ENCODE results near the gene LHFPL3. TPM values are rescaled to one million over a fixed set of nuclear protein-coding genes. Genes with fewer than 3 reads are reported as not detected.

The LHFPL3 gene
- total and polyA plus RNA-seq, 2 donors (not counting 1 experiment from before 2014, with no cell fraction given) = not detected

- TF ChIP-seq EZH2 (IDR thresholded peaks at IDR 0.05; ENCODE audit: low read length, missing control alignments) = no peak
- TF ChIP-seq CTCF (conservative IDR thresholded peaks at IDR 0.05 in 1 of 2, IDR thresholded peaks at IDR 0.05 in 1 of 2; ENCODE audit: low read depth in 1 of 2, low read length in 2 of 2) = no peak
- H3K27me3 ChIP-seq (ENCODE audit: control insufficient read depth, insufficient read depth, low read length) = no peaks in the 10 kb centered on the region
- no peak overlapping the region for H3K4me2 ChIP-seq (ENCODE audit: extremely low read depth, insufficient read depth, low read length)
- H3K36me3 ChIP-seq (ENCODE audit: control insufficient read depth, insufficient read depth, low read length) = no peaks in the 10 kb centered on the region
- no peaks in the 10 kb centered on the region for H3K4me1 ChIP-seq (ENCODE audit: control insufficient read depth, extremely low read depth, insufficient read depth, low read length)
- H2AFZ ChIP-seq (ENCODE audit: low read length) = no peak overlapping the region
- H3K9ac ChIP-seq (ENCODE audit: insufficient read depth, low read length) = no peak overlapping the region
- H4K20me1 ChIP-seq (ENCODE audit: control insufficient read depth, extremely low read depth, insufficient read depth, low read length) = no peaks in the 10 kb centered on the region
- H3K9me3 ChIP-seq (ENCODE audit: control insufficient read depth, insufficient read depth, low read depth, low read length) = no peaks in the 10 kb centered on the region
- H3K79me2 ChIP-seq (ENCODE audit: control insufficient read depth, insufficient read depth, low read length) = no peaks in the 10 kb centered on the region
- no peak for DNase-seq (ENCODE audit: low read depth in 2 of 2)
- no peak overlapping the region for H3K4me3 ChIP-seq (replicated peaks in 1 of 4; ENCODE audit: control extremely low read depth in 1 of 4, insufficient read depth in 1 of 4, low read depth in 3 of 4, low read length in 4 of 4)
- no peak overlapping the region for H3K27ac ChIP-seq (ENCODE audit: insufficient read depth, low read length)
Observed at GRCh38 chr7:104664648-104665047, 336.2 kb downstream of the LHFPL3 start.

GRCh38 chr7:104677587-104677986 lies 349.2 kb downstream of the LHFPL3 start:
- Histone ChIP-seq H3K4me2 (ENCODE audit: extremely low read depth, insufficient read depth, low read length) (no peak overlapping the region), H3K36me3 (ENCODE audit: control insufficient read depth, insufficient read depth, low read length) (no peaks in the 10 kb centered on the region), H3K9ac (ENCODE audit: insufficient read depth, low read length) (no peak overlapping the region), H3K79me2 (ENCODE audit: control insufficient read depth, insufficient read depth, low read length) (no peaks in the 10 kb centered on the region), H3K9me3 (ENCODE audit: control insufficient read depth, insufficient read depth, low read depth, low read length) (no peaks in the 10 kb centered on the region), H3K27ac (ENCODE audit: insufficient read depth, low read length) (no peak overlapping the region), H3K4me3 (replicated peaks in 1 of 4; ENCODE audit: control extremely low read depth in 1 of 4, insufficient read depth in 1 of 4, low read depth in 3 of 4, low read length in 4 of 4) (no peak overlapping the region), H3K4me1 (ENCODE audit: control insufficient read depth, extremely low read depth, insufficient read depth, low read length) (no peaks in the 10 kb centered on the region), H2AFZ (ENCODE audit: low read length) (no peak overlapping the region), H3K27me3 (ENCODE audit: control insufficient read depth, insufficient read depth, low read length) (no peaks in the 10 kb centered on the region), H4K20me1 (ENCODE audit: control insufficient read depth, extremely low read depth, insufficient read depth, low read length) (no peaks in the 10 kb centered on the region)
- TF ChIP-seq EZH2 (IDR thresholded peaks at IDR 0.05; ENCODE audit: low read length, missing control alignments) (no peak), CTCF (conservative IDR thresholded peaks at IDR 0.05 in 1 of 2, IDR thresholded peaks at IDR 0.05 in 1 of 2; ENCODE audit: low read depth in 1 of 2, low read length in 2 of 2) (no peak)
- DNase-seq (ENCODE audit: low read depth in 2 of 2) = no peak

- no peak overlapping the region for H3K9ac ChIP-seq (ENCODE audit: insufficient read depth, low read length)
- no peaks in the 10 kb centered on the region for H3K9me3 ChIP-seq (ENCODE audit: control insufficient read depth, insufficient read depth, low read depth, low read length)
- H3K36me3 ChIP-seq (ENCODE audit: control insufficient read depth, insufficient read depth, low read length) = no peaks in the 10 kb centered on the region
- H3K27me3 ChIP-seq (ENCODE audit: control insufficient read depth, insufficient read depth, low read length) = no peaks in the 10 kb centered on the region
- H3K4me2 ChIP-seq (ENCODE audit: extremely low read depth, insufficient read depth, low read length) = no peak overlapping the region
- H2AFZ ChIP-seq (ENCODE audit: low read length) = no peak overlapping the region
- no peak for TF ChIP-seq CTCF (conservative IDR thresholded peaks at IDR 0.05 in 1 of 2, IDR thresholded peaks at IDR 0.05 in 1 of 2; ENCODE audit: low read depth in 1 of 2, low read length in 2 of 2)
- TF ChIP-seq EZH2 (IDR thresholded peaks at IDR 0.05; ENCODE audit: low read length, missing control alignments) = no peak
- H3K27ac ChIP-seq (ENCODE audit: insufficient read depth, low read length) = no peak overlapping the region
- no peaks in the 10 kb centered on the region for H3K79me2 ChIP-seq (ENCODE audit: control insufficient read depth, insufficient read depth, low read length)
- no peak overlapping the region for H3K4me3 ChIP-seq (replicated peaks in 1 of 4; ENCODE audit: control extremely low read depth in 1 of 4, insufficient read depth in 1 of 4, low read depth in 3 of 4, low read length in 4 of 4)
- no peaks in the 10 kb centered on the region for H3K4me1 ChIP-seq (ENCODE audit: control insufficient read depth, extremely low read depth, insufficient read depth, low read length)
- H4K20me1 ChIP-seq (ENCODE audit: control insufficient read depth, extremely low read depth, insufficient read depth, low read length) = no peaks in the 10 kb centered on the region
- no peak for DNase-seq (ENCODE audit: low read depth in 2 of 2)
Observed at GRCh38 chr7:104679085-104679484, 350.7 kb downstream of the LHFPL3 start.

All from fibroblast of lung (primary cell).